ENCODE measurements around the gene LMAN1L. TPM values are rescaled to one million over a fixed set of nuclear protein-coding genes. Genes with fewer than 3 reads are reported as not detected.

Gene LMAN1L
- total and polyA plus RNA-seq, 9 donors: not detected

- no peak for DNase-seq
- WGBS, 3 donors: 82 to 91% (median 88%) methylated on average over 9 of the region's 9 CpGs
- intact Hi-C loops (cut with DNase I): loop anchor here in 2 of 4 donors (5.0 to 10.0 kb wide), 2 partner anchors 59 to 64 kb away; partner anchors contain the start of genes CSK (in 1 of the 2) and FAM219B (in 1 of the 2)
- Histone ChIP-seq H3K4me3 (no peak overlapping the region), H3K4me1 (ENCODE audit: insufficient read depth) (peaks cover 4% of the 10 kb centered on the region), H3K27ac (no peak overlapping the region), H3K27me3 (no peaks in the 10 kb centered on the region), H3K36me3 (no peaks in the 10 kb centered on the region), H3K9me3 (no peaks in the 10 kb centered on the region)
- no peak for TF ChIP-seq EP300 (IDR thresholded peaks at IDR 0.05)
- TF ChIP-seq CTCF (IDR thresholded peaks at IDR 0.05): no peak
- no peak for TF ChIP-seq POLR2A (IDR thresholded peaks at IDR 0.05)
These were observed 28.5 kb downstream of the LMAN1L start for GRCh38 chr15:74840851-74841775.

GRCh38 chr15:74841891-74842373 lies 29.3 kb downstream of the LMAN1L start:
- intact Hi-C loops (cut with DNase I): loop anchor here in 2 of 4 donors (5.0 to 10.0 kb wide), 2 partner anchors 60 to 63 kb away; partner anchors contain the start of genes CSK (in 1 of the 2) and FAM219B (in 1 of the 2)
- Histone ChIP-seq H3K4me1 (ENCODE audit: insufficient read depth) (peaks cover 4% of the 10 kb centered on the region), H3K9me3 (no peaks in the 10 kb centered on the region), H3K27ac (no peak overlapping the region), H3K4me3 (peak overlapping the region; percentile 57), H3K27me3 (no peaks in the 10 kb centered on the region), H3K36me3 (no peaks in the 10 kb centered on the region)
- peak in 3 of 5 donors; percentile 35 to 48 (median 45) for DNase-seq
- TF ChIP-seq EP300 (IDR thresholded peaks at IDR 0.05): no peak
- TF ChIP-seq POLR2A (IDR thresholded peaks at IDR 0.05): no peak
- no peak for TF ChIP-seq CTCF (IDR thresholded peaks at IDR 0.05)
- WGBS, 3 donors: 68 to 78% (median 71%) methylated on average over 14 of the region's 14 CpGs

- peak; percentile 60 to 97 (median 96) for TF ChIP-seq CTCF (IDR thresholded peaks at IDR 0.05)
- TF ChIP-seq EP300 (IDR thresholded peaks at IDR 0.05): no peak
- peak; percentile 10 for TF ChIP-seq POLR2A (IDR thresholded peaks at IDR 0.05)
- peak; percentile 91 to 95 (median 92) for DNase-seq
- no peaks in the 10 kb centered on the region for H3K27me3 ChIP-seq
- H3K27ac ChIP-seq: peak within 1 kb of the TSS; percentile 69 to 90
- WGBS, 3 donors: 0 to 1% (median 0%) methylated on average over 33 to 84 of the region's 84 CpGs
- peak within 1 kb of the TSS; percentile 57 for H3K4me3 ChIP-seq
- H3K9me3 ChIP-seq: no peaks in the 10 kb centered on the region
- H3K4me1 ChIP-seq (ENCODE audit: insufficient read depth): peaks cover 4% of the 10 kb centered on the region
- no peaks in the 10 kb centered on the region for H3K36me3 ChIP-seq
- intact Hi-C loops (cut with DNase I): loop anchor here in 2 of 4 donors (5.0 to 10.0 kb wide), 2 partner anchors 61 to 62 kb away; partner anchors contain the start of genes CSK (in 1 of the 2) and FAM219B (in 1 of the 2)
These were observed 30.2 kb downstream of the LMAN1L start, which contains the start of gene ULK3 for GRCh38 chr15:74842581-74843444. Gene ULK3 (minus strand): TSS chr15:74843156. CDS start chr15:74843105, 51 bp downstream.

- no peaks in the 10 kb centered on the region for H3K36me3 ChIP-seq
- no peaks in the 10 kb centered on the region for H3K9me3 ChIP-seq
- intact Hi-C loops (cut with DNase I): loop anchor here in 2 of 4 donors (5.0 to 10.0 kb wide), 2 partner anchors 61 kb away; partner anchors contain the start of genes CSK (in 1 of the 2) and FAM219B (in 1 of the 2)
- H3K27ac ChIP-seq: peak overlapping the region; percentile 69 to 90
- peaks cover 4% of the 10 kb centered on the region for H3K4me1 ChIP-seq (ENCODE audit: insufficient read depth)
- peak overlapping the region; percentile 57 for H3K4me3 ChIP-seq
- TF ChIP-seq EP300 (IDR thresholded peaks at IDR 0.05) (no peak), POLR2A (IDR thresholded peaks at IDR 0.05) (no peak), CTCF (IDR thresholded peaks at IDR 0.05) (no peak)
- no peak for DNase-seq
- 2 to 9% (median 3%) methylated on average over 18 of the region's 18 CpGs for WGBS, 3 donors
- no peaks in the 10 kb centered on the region for H3K27me3 ChIP-seq
These were observed 30.8 kb downstream of the LMAN1L start for GRCh38 chr15:74843445-74843828.

Data from ovary (tissue), 9 donors.